Renal cortical epithelial cell (primary cell): Measurements from ENCODE around the gene ACYP1. TPM values are rescaled to one million over a fixed set of nuclear protein-coding genes. Genes with fewer than 3 reads are reported as not detected.

ENCODE experiments used
- DNase-seq: peaks from one replicate; pipeline ENCODE4 v3.0.0-alpha.2; 2011; ENCODE audit warnings: low read depth
- total RNA-seq: library from RNA; depleted of rRNA; stranded (reverse); fragments of >200 nt; gene quantifications from 2 replicates; pipeline ENCODE4 v1.2.3, GENCODE V29; 2014

Gene ACYP1
- 6.9 and 8.3 TPM in 2 replicates for total RNA-seq

GRCh38 chr14:75063491-75064204, at the start of gene ACYP1:
ACYP1 (minus strand) TSS chr14:75064024; CDS start chr14:75063553, 471 bp downstream.
- DNase-seq, result peak; percentile 68

- DNase-seq, result no peak
Measured at GRCh38 chr14:75109877-75110276, 46.1 kb upstream of the ACYP1 start.

GRCh38 chr14:75107186-75107585, 43.4 kb upstream of the ACYP1 start:
- DNase-seq, result no peak

- no peak for DNase-seq
Measured at GRCh38 chr14:75101491-75101890, 37.7 kb upstream of the ACYP1 start.

- DNase-seq, result no peak
Measured at GRCh38 chr14:75098682-75099081, 34.9 kb upstream of the ACYP1 start.

GRCh38 chr14:75098212-75098611, 34.4 kb upstream of the ACYP1 start:
- no peak for DNase-seq

GRCh38 chr14:75096959-75097358, 33.1 kb upstream of the ACYP1 start:
- DNase-seq, result no peak

- DNase-seq, result no peak
Measured at GRCh38 chr14:75095690-75096089, 31.9 kb upstream of the ACYP1 start.

- no peak for DNase-seq
Measured at GRCh38 chr14:75094896-75095295, 31.1 kb upstream of the ACYP1 start.

GRCh38 chr14:75092698-75093097, 28.9 kb upstream of the ACYP1 start:
- no peak for DNase-seq

- no peak for DNase-seq
Measured at GRCh38 chr14:75091251-75091650, 27.4 kb upstream of the ACYP1 start.

GRCh38 chr14:75090353-75090752, 26.5 kb upstream of the ACYP1 start:
- DNase-seq, result no peak

GRCh38 chr14:75088566-75089373, 24.9 kb upstream of the ACYP1 start:
- peak; percentile 65 for DNase-seq

GRCh38 chr14:75088153-75088552, 24.3 kb upstream of the ACYP1 start:
- DNase-seq, result no peak

GRCh38 chr14:75084513-75084912, 20.7 kb upstream of the ACYP1 start:
- peak; percentile 24 for DNase-seq

- no peak for DNase-seq
Measured at GRCh38 chr14:75083271-75083670, 19.4 kb upstream of the ACYP1 start.

GRCh38 chr14:75081660-75082229, 17.9 kb upstream of the ACYP1 start:
- DNase-seq, result no peak

- no peak for DNase-seq
Measured at GRCh38 chr14:75079521-75079920, 15.7 kb upstream of the ACYP1 start.

- no peak for DNase-seq
Measured at GRCh38 chr14:75077794-75078193, 14.0 kb upstream of the ACYP1 start.

- no peak for DNase-seq
Measured at GRCh38 chr14:75070383-75070782, 6.6 kb upstream of the ACYP1 start.

GRCh38 chr14:75069811-75070145, 6.0 kb upstream of the ACYP1 start:
- DNase-seq, result no peak

- DNase-seq, result peak; percentile 85
Measured at GRCh38 chr14:75069121-75069810, 5.4 kb upstream of the ACYP1 start, which contains the start of gene ZC2HC1C. ZC2HC1C (plus strand) TSS chr14:75069641; CDS start chr14:75070574, 933 bp downstream.
